G401.6 (cell line): ENCODE measurements around the gene ADAMTS2.

Experiments used
- FAIRE-seq: peaks from 2 replicates; lab custom pipeline; 2012; peaks lifted over from hg19 to GRCh38; lab: Jason Lieb, UNC

The ADAMTS2 gene

DNA sequence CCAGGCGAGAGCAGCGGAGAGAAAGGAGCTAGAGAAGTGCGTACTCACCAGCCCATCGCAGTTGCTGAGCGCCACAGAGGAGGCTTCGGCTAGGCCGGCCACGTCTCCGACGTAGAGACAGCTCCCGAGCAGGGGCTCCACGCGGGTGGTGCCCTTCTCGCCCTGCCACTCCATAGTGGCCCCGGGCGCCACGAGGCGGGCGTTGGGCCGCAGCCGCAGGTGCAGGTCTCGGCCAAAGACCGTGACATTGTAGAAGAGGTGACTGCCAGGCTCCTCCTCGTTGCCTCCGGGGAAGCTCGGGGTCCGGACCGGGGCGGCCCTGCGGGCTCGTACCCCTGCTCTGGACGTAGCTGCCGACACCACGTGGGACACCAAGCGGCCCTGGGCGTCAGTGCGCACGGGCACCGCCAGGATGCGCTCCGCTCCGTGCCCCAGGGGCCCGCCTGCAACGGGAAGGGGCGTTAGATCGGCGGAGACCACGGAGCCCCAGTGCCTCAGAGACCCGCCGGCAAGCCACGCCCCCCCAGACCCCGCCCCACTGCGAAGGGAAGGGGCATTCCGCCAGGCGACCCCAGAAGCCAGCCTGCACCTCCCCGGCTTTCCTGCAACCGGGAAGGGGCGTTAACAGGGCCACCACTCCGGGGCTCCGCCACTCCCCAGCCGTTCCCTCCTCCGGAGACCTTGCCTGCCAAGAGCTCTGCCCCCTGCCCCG, 1.4 kb downstream of the ADAMTS2 start:
- FAIRE-seq, result no peak

DNA sequence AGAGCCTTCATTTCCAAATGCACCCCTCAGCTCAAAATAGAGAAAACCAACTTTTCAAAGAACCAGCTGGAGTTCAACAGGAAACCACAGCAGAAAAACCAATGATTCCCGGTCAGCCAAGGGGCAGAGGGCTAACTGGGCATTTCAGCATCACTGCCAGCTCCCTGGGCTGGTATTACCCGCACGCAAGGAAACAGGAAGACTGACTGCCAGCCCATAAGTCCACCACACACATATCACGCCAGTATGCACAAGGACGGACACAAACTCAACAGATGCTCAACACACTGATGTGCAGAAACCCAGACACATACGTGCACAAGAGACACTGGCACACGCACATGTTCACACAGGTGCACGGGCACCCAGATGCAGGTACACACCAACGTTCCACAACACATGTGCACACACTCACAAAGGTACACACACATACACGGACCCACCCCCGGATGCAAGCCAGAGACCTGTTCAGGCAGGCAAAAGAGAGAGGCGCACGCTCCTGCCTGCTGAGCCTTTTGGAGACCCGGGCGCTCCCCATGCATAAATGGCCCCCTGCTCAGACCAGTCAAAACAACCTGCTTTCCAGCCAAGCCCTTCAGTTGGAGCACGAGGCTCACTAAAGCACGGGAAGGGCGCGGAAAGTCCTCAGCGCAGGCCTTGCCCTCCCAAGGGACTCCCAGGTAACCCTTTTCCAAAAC, 2.1 kb downstream of the ADAMTS2 start:
- FAIRE-seq, result no peak

DNA sequence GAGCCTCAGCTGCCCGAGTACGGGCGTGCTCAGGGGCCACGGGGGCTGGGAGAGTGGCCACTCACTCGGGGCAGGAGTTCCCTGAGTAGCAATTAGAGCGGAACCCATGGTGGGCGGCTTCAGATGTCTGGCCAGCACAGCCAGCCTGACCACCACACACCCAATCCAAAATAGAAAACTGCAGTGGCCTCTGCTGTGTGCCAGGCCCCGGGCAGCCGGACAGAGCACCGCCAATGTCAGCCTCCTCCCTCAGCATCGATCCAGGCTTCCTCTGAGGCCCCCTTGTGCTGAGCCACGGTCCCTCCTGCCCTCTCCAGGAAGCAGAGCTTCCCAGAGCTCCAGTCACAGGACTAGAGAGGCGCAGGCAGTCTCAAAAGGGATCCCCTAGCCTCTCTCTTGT, 2.7 kb downstream of the ADAMTS2 start:
- no peak for FAIRE-seq

DNA sequence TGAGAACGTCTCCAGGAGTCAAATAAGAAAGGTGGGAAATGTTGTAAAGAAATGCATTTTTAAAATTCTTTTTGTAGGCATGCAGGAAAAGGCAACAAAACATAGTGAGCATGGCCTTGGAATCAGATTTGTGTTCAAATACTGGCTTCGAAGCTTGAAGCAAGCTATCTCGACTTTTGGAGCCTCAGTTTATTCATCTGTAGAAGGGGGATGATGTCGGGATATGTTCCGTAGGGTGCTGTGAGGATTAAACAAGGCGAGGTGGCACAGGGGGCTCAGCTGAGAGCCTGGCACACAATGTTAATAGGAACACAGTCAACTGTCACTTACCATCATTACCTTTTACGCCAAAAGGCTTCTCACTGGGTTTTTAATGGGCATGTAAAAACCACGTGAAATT, 4.8 kb downstream of the ADAMTS2 start:
- FAIRE-seq, result no peak

DNA sequence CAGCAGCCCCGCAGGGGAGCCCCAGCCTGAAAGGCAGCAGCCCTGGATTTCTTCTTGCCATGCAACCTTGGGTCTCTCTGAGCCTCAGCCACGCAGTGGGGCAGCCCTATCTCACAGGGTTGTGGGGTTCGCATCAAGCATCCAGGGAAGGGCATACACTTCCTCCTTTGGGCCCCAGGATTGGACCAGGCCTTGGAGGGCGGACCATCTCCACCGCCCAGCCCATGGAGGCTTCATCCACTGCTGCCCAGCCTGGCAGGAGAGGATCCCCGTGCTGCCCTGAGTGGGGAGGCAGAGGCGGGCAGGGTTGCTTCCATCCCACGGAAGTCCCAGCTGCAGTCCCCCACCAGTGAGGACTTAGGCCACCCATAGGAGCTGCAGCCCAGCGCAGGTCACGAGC, 5.3 kb downstream of the ADAMTS2 start:
- no peak for FAIRE-seq

DNA sequence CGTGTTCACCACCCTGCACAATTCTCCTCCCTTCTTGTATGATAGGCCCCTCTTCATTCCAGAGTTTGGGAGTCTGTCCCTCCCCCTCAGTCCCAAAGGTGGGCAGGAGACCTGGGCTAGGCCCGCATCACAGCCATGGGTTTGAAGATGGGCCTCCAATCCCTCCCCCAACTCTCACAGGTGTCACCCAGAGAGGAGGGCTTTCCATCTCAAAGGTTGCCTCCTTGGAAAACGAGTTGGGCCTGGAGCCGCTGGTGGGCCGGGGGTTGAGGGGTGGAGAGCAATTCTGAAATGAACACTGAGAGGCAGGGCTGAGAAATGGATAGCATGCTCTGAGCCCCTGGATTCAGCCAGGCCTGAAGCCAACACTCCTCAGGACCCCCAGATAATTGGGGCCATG, 6.2 kb downstream of the ADAMTS2 start:
- FAIRE-seq, result no peak

DNA sequence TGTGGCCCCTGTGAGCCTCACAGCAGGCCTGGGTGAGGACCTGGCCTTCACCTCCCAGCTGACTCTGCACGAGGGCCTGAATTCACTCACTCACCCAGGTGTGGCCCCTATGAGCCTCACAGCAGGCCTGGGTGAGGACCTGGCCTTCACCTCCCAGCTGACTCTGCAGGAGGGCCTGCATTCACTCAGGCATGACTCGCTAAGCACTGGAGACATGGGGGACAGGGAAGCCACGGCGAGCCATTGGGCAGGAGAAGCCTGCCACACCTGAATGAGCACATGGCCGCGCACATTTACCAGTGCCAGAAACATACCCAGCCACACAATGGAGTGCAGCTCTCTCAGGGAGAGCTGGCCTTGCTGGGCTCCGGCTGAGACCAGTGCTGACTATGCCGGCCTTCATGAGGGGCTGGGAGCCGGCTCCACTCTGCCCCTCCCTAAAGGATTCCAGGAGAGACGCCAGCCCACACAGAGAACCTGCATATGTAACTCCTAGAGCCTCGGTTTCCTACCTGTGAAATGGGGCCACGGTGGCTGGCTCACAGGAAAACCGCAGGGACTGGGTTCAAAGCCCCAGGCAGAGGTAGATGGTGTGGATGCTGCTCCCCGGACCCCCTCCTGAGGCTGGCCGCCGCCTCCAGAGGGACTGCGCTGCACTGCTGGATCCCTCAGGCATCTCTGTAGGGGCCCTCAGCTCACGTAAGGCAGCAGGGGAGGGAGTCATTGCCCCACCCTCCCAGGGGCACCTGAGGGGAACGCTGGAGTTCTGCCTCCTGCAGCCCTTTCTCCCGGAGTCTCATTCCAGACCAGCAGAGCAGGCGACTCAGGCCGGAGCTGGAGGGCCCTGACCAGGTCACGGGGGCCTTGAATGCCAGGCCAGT, 7.2 kb downstream of the ADAMTS2 start:
- FAIRE-seq, result no peak

DNA sequence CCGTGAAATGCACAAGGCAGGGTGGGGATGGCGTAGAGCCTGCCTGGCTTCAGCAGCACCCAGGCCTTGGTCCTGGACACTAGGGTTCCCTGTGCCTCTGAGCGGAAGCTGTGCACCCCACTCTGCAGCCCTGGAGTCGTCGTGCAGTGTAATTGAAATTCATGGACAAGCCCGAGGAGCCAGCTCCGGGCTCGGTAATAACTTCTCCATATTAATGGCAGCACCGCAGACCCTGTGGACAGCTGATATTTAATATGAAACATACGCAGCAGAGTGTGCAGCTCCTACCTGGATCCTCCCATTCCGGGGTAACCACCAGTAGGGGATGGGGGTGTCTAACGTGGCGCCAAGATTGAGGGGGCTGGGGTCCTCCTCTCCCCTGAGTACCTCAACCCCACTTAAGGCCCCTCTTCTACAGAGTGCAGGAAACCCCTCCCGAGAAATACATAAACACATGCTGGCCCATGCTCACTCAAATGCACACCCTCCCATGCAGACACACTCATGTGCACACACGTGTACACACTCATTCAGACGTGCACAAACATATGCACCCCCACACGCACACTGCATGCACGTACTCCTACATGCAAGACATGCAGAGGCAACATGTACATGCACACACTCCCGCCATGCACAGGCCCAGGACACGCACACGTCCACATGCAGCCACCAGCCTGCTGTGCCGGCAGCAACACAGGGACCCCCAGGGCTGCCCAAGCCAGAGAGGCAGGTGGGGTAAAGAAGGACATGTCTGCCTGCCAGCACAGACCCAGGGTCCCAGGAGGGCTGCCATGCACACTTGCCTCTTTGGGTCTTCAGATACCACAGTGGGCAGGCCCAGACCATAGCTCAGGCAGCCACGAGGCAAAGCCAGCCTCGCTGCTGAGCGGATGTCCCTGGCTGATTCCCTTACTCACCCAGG, 8.1 kb downstream of the ADAMTS2 start:
- no peak for FAIRE-seq

DNA sequence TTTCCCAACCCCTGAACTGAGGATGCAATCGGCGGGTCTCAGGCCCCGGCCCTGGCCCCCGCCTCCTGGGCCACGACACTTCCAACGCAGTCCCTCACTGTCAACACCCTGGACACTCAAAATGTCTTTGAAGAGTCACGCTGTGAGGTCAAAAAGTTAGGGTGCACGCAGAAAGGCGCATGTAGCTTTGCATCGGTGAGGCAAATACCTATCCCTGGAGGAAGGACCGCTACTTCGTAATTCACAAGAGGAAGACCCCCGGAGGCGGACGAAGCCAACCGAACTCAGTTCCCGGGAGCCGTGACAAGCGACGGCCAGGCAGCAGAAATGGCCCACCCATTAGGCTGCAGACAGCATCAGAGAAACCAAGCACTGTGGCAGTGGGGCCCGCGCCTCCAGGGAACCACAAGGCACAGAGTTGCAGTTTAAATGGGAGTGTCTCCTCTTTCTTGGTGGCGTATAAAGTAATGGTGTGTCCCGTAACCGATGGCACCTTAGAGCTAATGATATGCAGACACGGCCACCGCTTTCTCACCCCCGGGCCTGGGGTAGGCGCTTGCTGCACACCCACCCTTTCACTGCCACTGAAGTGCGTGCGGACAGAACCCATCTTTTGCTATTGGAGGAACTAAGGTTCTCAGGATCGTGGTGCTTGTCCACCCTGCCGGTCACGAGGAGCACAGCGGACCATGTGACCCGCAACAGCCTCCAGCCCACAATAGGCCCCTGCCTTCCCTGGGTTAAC, 9.0 kb downstream of the ADAMTS2 start:
- FAIRE-seq, result no peak

DNA sequence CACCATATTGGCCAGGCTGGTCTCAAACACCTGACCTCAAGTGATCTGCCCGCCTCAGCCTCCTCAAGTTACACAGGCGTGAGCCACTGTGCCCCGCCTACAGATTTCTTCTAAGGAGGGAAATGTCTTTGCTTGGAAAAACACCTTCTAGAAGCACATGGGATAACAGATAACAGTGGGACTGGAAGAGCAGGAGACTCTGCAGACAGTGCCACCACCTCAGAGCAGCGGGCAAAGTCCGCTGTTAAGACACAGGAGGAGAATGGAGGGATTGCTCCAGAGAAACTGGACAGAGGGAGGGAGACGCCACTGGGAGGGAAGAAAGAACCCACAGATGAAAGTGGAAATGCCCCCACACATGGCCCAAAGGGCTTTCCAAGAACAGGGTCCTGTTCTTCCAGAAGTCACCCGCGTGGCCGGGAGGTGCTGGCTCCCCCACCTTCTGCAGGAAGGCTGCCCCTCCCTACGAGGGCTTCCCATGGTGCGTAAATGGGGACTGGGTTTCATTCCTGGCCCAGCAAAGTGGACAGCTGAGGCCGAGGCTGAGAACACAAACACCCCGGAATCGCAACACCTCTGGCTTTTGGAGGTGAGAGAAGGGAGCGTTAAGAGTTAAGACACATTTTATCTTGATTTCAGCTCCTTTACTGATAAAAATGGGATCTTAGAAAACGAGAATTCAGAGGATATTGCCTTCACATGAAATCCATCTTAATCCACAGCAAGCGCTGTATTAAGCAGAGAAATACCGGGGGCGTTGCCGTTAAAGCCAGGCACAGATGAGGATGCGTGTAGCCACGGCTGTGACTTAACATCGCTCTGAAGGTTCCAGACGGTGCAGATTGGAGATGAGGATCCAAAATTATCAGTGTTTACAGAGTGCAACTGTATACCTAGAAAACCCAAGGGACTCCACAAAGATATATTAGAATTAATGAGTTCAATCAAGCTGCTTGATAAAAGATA, 11.2 kb downstream of the ADAMTS2 start:
- no peak for FAIRE-seq

DNA sequence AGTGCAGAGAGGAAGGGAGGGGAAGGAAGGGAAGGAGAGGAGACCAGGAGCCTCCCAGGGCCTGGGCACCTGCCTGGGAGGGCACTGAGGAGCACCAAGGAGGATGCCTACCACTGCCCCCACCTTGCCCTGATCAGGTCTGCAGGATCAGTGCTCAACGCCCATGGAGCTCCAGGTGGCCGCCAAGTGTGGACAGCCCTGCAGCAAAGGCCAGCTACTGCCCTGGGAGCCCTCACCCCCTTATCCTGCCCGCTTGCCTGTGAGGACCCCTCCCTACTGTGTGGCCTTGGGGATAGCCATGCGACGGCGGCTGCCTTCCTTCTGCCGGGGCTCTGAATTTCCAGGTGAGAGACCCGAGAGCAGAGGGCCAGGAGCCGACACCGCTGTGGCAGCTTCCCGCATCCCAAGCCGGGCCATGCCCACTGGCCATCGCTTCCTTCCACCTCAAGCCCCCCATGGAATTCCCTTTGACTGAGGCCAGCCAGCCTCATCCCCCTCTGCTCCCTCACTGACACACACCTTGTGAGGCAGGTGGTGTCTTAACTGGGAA, 12.4 kb downstream of the ADAMTS2 start:
- no peak for FAIRE-seq

DNA sequence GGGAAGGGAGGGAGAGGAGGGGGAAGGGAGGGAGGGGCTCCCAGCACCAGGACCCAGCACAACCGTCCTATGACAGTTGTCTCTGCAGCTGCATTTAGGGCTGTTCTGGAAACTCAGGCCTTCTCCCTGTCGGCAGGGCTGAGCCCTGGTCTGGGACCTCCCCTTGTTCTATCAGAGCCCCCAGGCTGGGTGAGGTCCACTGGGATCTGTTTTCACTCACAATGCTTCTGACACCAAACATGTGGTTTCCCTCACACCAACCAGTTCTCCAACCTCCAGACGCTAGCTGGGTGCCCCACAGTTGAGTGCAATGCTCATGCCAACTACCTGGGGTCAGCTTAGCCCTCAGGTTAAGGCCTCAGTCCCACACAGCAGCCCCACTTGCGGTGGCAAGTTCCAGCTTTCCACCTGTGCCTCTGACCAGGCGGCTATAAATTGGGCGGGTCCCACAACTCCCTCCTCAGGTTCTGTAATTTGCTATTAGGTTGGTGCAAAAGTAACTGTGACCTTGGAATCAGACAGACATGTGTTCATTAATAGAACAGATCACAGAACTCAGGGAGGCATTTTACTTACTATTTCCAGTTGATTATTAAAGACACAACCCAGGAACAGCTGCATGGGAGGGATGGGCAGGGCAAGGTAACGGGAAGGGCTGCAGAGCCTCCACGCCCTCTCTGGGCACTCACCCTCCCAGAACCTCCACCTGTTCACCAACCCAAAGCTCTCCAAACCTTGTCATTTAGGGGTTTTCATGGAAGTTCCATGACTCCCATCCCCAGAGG, 13.5 kb downstream of the ADAMTS2 start:
- FAIRE-seq, result no peak

DNA sequence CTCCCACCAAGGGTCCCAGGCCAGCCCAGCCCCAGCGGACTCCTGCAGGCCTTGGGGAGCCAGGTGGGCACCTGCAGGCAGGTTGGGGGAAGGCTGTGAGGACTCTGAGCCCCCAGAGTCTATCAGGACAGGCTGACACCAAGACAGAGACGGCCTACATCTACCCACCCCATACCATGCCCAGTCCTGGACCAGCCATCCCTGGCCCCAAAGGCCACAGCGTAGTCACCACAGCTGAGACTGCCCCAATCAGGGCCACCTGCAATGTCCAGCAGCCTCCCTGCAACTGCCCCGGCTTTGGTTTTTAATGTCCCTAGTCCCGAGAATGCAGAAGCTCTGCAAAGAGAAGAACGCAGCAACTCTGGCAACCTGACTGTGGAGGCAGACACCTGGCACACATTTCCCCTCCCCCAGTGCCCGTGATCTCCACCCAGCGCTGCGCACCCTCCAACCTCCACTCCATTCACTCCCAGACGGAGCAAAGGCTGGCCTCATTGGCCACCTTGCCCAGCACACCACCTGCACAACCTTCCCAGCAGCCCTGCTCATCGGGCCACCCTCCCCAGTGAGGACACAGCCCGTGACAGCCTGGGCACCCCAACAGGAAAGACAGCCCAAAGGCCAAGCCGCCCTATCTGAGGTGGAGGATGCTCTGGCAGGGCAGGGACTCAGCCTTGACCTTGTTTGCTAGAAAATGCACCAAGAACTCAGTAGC, 14.9 kb downstream of the ADAMTS2 start:
- no peak for FAIRE-seq

DNA sequence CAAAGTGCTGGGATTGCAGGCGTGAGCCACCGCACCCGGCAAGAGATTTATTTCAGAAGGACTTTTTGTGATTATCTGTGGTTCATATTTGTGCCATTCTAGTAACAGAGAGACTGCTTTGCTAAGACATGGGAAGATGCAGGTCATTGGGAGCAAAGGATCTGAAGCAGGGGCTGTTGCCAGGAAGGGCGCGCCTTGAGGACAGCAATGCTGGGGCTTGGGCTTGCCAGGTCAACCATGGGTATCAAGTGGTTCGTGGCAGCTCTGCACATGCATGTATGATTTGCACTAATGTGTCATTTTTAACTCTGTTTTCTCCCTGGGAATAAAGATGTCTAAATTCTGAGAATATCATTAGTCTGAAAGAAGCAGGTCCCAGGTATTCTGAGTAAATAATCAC, 17.0 kb downstream of the ADAMTS2 start:
- no peak for FAIRE-seq

DNA sequence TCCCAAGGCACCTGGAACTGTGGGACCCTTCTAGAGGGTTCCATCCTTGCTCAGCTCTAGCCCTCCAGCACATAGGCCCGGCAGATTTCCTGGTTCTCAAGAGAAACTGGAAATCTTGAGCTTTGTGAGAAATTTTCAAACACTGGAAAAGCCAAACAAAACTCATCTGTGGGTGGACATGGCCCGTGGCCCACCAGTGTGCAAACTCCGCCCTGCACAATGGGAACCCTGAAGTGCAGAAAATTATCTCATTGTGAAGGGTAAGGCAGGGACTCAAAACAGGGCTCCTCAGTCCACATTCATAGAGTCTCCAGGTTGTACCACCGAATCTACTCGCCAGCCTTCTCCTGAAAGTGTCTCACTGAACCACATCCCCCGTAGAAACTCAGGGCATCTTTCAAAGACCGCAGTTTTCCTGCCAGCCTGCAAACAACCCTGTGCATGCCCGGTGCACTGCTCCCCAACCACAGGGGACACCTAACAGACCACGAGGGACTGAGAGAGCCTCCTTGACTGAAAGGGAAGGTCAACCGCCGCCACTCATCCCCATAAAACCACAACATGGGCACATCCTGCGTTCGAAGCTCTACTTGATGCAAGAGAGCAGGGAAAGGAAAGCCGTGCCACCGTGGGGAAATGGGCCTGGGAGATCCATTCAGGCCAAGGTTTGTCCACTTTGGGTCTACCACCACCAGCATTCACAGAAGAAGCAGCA, 18.1 kb downstream of the ADAMTS2 start:
- no peak for FAIRE-seq

DNA sequence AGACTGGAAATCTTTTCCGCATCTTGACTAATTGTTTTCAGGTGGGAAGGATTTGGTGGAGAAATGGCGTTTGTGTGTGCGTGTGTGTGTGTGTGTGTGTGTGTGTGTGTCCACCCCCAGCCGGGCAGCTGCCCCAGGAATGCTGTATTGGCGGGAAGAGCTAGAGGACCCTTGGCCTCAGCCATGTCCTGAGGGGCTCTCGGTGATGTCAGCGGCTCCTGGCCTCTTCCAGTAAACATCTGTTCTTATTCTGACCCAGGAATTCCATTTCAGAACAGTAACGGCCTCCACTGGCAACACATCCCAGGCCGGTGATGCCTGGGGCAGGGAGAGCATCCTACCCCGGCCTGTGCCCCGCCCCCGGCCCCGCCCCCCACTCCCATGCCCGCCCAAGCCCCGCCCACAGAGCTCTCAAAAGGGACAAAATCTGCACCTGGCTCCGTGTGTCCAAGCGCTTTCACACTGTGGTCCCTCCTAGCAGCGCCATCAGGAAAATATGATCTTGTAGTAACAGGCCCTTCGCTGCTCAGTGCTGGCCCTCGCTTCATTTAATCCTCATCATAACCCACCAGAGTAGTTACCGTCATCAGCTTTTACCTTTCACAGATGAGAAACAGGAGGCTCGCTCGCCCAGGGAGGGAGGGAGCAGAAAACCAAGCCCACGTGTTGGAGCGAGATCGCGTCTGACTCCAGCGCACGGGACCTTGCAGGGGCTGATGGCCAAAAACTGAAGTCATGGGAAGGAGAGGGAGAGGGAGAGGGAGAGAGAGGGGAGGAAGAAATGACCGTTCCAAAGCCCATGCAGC, 18.9 kb downstream of the ADAMTS2 start:
- no peak for FAIRE-seq
